ENCODE measurements around the gene ATAD3C.
"Not testable (repeated sequence)": the region's sequence is repeated elsewhere in the genome, so short reads cannot be mapped to it uniquely, and the experiment has no call there.

The ATAD3C gene

DNA sequence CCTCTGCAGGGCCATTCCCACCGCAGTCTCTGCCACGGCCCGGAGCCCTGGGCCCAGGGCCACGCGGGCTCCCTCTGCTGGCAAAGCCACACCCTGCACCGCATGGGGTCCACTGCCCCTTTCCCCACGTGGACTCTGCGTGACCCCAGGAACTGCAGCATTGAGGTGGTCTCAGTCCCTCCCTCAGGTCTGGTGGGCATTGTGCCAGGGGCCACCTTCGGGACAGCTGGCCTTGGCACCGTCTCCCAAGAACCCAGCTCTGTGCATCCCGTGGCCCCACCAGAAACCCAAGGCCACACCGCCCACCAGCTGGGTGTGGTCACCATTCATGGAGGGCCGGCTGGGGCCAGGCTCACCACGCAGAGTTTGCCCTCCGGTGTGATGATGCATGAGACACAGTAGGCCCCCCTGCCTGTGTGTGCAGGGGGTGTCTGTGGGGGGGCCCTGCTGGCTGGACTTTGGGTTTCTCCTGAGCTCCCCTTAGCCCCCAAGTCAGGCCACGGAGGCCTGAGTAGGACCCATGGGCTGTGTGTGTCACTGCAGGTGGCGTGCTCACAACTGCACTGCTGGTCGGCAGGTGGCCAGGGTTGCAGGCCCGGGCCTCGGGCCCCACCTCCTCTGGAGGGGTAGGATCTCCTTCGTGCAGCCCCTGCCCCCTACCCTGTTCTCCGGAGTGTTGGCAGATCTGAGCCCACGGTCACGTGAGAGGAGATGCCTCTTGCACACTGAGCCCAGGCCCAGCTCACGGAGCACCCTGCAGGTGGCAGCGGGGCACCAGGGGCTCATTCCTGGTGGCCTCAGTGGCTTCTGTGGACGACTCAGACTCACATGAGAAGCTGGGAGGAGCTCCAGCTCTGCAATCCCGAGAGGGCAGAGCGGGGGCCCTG is 8.2 kb upstream of the ATAD3C start:
- DNase-seq (ENCODE audit: insufficient read length) (peak; percentile 94), FAIRE-seq (peak; percentile 78)
- no peak for TF ChIP-seq TAF1 (IDR thresholded peaks at IDR 0.05; ENCODE audit: borderline replicate concordance, low read depth, low read length)
- no peak for TF ChIP-seq POLR2AphosphoS5 (IDR thresholded peaks at IDR 0.05; ENCODE audit: low read depth, low read length)
- TF ChIP-seq POLR2A (IDR thresholded peaks at IDR 0.05; ENCODE audit: low read depth, low read length) = no peak

GRCh38 chr1:1442069-1442770 is 7.3 kb upstream of the ATAD3C start:
- DNase-seq (ENCODE audit: insufficient read length) (peak; percentile 19), FAIRE-seq (no peak)
- TF ChIP-seq TAF1 (IDR thresholded peaks at IDR 0.05; ENCODE audit: borderline replicate concordance, low read depth, low read length) (no peak), POLR2A (IDR thresholded peaks at IDR 0.05; ENCODE audit: low read depth, low read length) (no peak), POLR2AphosphoS5 (IDR thresholded peaks at IDR 0.05; ENCODE audit: low read depth, low read length) (no peak)

DNA sequence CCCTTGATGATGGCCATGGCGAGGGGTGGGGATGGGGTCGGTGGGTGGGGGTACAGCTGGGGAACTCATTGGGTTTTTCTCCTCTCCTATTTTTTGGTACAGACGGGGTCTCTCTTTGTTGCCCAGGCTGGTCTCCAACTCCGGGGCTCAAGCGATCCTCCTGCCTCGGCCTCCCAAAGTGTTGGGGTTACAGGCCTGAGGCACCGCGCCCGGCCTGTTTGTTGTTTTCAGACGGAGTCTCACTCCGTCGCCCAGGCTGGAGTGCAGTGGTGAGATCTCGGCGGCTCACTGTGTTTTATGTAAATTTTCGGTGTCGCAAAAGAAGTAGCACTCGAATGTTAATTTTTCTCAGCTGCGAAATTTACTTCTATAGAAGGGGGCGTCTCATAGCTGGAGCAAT is 2.9 kb upstream of the ATAD3C start:
- FAIRE-seq; DNase-seq (ENCODE audit: insufficient read length): not testable (repeated sequence)

- FAIRE-seq; DNase-seq (ENCODE audit: insufficient read length): not testable (repeated sequence)
These were observed 1.1 kb downstream of the ATAD3C start for GRCh38 chr1:1450616-1451015.

GRCh38 chr1:1451696-1452364 is 2.3 kb downstream of the ATAD3C start:
- TF ChIP-seq POLR2AphosphoS5 (IDR thresholded peaks at IDR 0.05; ENCODE audit: low read depth, low read length) (no peak), TAF1 (IDR thresholded peaks at IDR 0.05; ENCODE audit: borderline replicate concordance, low read depth, low read length) (no peak), POLR2A (IDR thresholded peaks at IDR 0.05; ENCODE audit: low read depth, low read length) (no peak)
- FAIRE-seq = no peak
- no peak for DNase-seq (ENCODE audit: insufficient read length)

- FAIRE-seq; DNase-seq (ENCODE audit: insufficient read length): not testable (repeated sequence)
These were observed 2.9 kb downstream of the ATAD3C start for GRCh38 chr1:1452365-1452739.

- no peak for DNase-seq (ENCODE audit: insufficient read length)
- FAIRE-seq = no peak
- TF ChIP-seq POLR2AphosphoS5 (IDR thresholded peaks at IDR 0.05; ENCODE audit: low read depth, low read length) (no peak), POLR2A (IDR thresholded peaks at IDR 0.05; ENCODE audit: low read depth, low read length) (no peak), TAF1 (IDR thresholded peaks at IDR 0.05; ENCODE audit: borderline replicate concordance, low read depth, low read length) (no peak)
These were observed 3.4 kb downstream of the ATAD3C start for GRCh38 chr1:1452882-1453281.

DNA sequence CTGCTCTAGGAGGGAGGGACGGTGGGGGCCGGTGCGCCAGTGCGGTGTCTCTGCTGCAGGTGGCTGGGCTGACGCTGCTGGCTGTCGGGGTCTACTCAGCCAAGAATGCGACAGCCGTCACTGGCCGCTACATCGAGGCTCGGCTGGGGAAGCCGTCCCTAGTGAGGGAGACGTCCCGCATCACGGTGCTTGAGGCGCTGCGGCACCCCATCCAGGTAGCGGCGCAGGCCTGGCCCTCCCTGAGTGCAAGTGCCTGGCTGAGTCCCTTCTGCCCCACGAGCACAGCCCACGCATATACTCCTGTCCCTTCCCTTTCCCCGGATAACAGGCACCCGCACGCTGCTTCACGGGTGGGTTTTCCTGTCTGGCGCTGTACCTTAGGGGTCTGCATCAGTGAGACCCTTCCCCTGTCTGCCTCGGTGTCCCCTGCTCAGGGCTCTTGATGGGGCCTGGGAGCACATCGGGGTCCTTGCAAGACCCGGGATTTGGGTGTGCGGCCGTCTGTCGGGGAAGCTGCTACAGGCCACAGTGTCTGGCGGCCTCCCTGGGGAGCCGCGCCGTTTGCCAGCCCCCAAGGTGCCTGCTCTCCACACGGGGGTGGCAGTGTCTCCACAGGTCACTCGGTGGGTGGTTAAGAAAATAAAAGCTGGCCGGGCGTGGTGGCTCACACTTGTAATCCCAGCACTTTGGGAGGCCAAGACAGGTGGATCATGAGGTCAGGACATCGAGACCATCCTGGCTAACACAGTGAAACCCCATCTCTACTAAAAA is 5.0 kb downstream of the ATAD3C start:
- not testable (repeated sequence) for DNase-seq (ENCODE audit: insufficient read length); FAIRE-seq

- FAIRE-seq = no peak
- DNase-seq (ENCODE audit: insufficient read length) = no peak
- TF ChIP-seq TAF1 (IDR thresholded peaks at IDR 0.05; ENCODE audit: borderline replicate concordance, low read depth, low read length) = no peak
- TF ChIP-seq POLR2AphosphoS5 (IDR thresholded peaks at IDR 0.05; ENCODE audit: low read depth, low read length) = no peak
- no peak for TF ChIP-seq POLR2A (IDR thresholded peaks at IDR 0.05; ENCODE audit: low read depth, low read length)
These were observed 5.9 kb downstream of the ATAD3C start for GRCh38 chr1:1455366-1455884.

- not testable (repeated sequence) for DNase-seq (ENCODE audit: insufficient read length); FAIRE-seq
These were observed 6.4 kb downstream of the ATAD3C start for GRCh38 chr1:1455934-1456333.

DNA sequence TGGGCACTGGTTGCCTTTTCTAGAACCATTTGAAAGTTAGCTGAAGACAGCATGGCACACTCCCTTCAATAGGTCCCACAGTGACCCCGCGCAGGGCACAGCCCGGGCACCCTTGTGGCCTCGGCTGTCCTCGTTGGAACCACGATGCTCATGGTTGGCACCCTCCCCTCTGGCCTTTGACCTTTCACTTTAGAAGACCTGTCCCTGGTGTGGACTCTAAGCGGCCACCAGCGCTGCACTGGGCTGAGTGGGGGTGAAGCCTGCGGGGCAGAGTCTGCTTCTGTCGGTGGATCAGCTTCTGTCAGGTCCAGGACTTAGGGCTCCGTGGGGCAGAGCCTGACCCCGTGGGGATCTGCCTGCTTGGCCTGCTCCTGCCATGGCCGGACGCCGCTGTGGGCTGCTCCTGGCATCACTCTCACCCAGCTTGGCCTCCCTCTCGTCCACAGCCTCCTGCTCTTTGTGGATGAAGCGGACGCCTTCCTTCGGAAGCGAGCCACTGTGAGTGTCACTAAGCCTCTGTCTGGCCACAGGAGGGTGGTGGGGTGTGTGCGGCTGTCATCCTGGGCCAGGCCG is 7.3 kb downstream of the ATAD3C start:
- FAIRE-seq; DNase-seq (ENCODE audit: insufficient read length): not testable (repeated sequence)

GRCh38 chr1:1459156-1459555 is 9.7 kb downstream of the ATAD3C start:
- not testable (repeated sequence) for FAIRE-seq; DNase-seq (ENCODE audit: insufficient read length)

- not testable (repeated sequence) for FAIRE-seq
These were observed 10.2 kb downstream of the ATAD3C start for GRCh38 chr1:1459711-1460110.

More at GRCh38 chr1:1459711-1460110, 10.2 kb downstream of the ATAD3C start:
- DNase-seq (ENCODE audit: insufficient read length) = not testable (repeated sequence)

Data from GM12892 (cell line).